Measurements from ENCODE around the gene ATRNL1.

Gene ATRNL1

DNA sequence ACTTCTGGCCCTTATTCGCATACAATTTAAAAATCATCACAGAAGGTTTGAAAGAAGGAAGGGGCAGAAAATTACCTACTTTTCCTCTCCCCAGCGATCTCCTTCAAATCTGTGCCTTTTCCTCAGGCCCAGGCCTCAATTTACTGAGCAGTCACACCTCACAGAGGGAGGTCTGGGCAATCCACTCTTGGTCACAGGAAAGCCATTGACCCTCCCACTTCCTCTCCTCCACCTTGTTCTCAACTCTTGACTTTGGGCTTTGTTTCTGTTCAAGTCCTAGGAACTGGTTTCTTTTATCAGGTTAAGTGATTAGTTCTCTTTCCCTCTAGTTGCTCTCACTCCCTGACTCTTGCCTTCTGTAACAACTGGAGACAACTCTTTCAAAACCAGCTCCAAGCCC lies 37.0 kb upstream of the ATRNL1 start:
- in situ Hi-C loops (cut with HindIII; ENCODE audit: low pct_ligation_motif_present, low sequenced_read_pairs) = no loop called here

DNA sequence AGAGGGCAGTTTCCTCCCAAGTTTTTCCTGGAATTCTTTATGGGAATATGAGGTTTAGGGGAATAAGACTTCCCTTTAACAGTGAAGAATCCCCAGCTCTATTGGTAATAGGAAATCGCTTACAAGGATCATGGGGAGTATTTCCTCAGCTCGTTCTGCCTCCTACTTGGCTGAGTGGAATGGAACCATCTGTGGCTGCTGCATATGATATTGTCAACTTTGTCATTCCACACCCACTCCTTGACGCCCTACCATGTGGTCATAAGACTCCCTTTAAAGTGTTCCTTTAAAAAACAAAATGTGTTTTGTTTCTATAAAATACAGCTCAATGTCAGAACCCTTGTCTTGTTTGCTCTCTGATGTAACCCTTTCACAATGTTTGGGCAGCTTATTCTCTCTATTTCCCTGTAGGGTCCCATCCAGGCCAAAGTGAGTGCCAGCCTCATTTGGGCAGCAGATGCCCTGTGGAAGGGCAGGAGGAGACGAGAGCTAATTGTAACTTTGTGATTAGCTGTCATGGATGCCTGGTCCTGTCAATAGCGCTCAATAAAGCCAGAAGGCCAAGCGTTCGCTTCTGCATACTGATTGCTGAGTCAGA lies 33.8 kb upstream of the ATRNL1 start:
- in situ Hi-C loops (cut with HindIII; ENCODE audit: low pct_ligation_motif_present, low sequenced_read_pairs) = no loop called here
- H3K36me3 ChIP-seq (replicated peaks) = no peaks in the 10 kb centered on the region

More for the DNA sequence above, 37.0 kb upstream of the ATRNL1 start:
- Histone ChIP-seq H3K36me3 (replicated peaks) (no peaks in the 10 kb centered on the region), H3K27ac (no peak overlapping the region), H3K27me3 (replicated peaks) (no peaks in the 10 kb centered on the region), H3K4me3 (ENCODE audit: low read depth, low read length) (no peak overlapping the region)
- TF ChIP-seq, protein P1, sequence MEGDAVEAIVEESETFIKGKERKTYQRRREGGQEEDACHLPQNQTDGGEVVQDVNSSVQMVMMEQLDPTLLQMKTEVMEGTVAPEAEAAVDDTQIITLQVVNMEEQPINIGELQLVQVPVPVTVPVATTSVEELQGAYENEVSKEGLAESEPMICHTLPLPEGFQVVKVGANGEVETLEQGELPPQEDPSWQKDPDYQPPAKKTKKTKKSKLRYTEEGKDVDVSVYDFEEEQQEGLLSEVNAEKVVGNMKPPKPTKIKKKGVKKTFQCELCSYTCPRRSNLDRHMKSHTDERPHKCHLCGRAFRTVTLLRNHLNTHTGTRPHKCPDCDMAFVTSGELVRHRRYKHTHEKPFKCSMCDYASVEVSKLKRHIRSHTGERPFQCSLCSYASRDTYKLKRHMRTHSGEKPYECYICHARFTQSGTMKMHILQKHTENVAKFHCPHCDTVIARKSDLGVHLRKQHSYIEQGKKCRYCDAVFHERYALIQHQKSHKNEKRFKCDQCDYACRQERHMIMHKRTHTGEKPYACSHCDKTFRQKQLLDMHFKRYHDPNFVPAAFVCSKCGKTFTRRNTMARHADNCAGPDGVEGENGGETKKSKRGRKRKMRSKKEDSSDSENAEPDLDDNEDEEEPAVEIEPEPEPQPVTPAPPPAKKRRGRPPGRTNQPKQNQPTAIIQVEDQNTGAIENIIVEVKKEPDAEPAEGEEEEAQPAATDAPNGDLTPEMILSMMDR (IDR thresholded peaks at IDR 0.05; ENCODE audit: low read depth, low read length, missing control alignments) = no peak
- DNase-seq = no peak

DNA sequence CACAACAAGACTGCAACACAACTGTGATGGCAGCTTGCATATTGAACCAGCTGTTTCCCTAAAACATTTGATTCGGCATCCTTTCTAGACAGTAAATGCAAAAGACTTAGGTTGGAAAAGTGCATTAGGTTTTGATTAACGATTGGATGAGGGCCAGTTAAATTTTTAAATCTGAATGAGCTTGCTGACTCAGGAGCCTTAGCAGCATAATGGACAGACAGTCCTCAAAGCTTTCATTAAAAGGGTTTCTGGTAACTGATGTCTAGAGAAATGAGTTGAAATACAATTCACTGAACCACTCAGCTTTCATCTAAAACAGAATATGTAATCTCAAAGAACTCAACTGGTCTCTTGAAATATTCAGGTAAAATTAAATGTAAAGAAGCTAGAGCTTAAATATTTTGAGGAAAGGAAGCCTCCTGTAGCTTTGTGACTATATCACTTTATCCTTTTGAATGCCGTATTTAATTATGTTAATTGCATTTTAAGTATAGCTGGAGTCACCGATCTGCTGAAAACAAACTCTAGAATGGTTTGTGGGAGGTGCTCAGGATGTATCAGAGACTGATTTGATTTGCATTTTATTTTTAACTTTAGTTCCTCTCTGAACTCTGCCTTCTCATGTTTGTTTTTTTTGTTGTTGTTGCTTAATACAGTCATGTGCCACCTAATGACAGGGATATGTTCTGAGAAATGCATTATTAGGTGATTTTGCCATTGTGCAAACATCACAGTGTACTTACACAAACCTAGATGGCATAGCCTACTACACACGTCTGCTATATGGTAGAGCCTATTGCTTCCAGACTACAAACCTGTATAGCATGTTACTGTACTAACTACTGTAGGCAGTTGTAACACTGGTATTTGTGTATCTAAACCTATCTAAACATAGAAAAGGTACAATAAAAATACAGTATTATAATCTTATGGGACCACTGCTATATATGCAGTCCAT lies 29.2 kb upstream of the ATRNL1 start:
- no peaks in the 10 kb centered on the region for H3K27me3 ChIP-seq (replicated peaks)
- no peak overlapping the region for H3K27ac ChIP-seq
- TF ChIP-seq, protein P1 (IDR thresholded peaks at IDR 0.05; ENCODE audit: low read depth, low read length, missing control alignments) = no peak
- DNase-seq = no peak
- in situ Hi-C loops (cut with HindIII; ENCODE audit: low pct_ligation_motif_present, low sequenced_read_pairs) = no loop called here
- H3K36me3 ChIP-seq (replicated peaks) = no peaks in the 10 kb centered on the region
- H3K4me3 ChIP-seq (ENCODE audit: low read depth, low read length) = no peak overlapping the region

More for the DNA sequence above, 33.8 kb upstream of the ATRNL1 start:
- Histone ChIP-seq H3K27me3 (replicated peaks) (no peaks in the 10 kb centered on the region), H3K4me3 (ENCODE audit: low read depth, low read length) (no peak overlapping the region), H3K27ac (no peak overlapping the region)
- TF ChIP-seq, protein P1 (IDR thresholded peaks at IDR 0.05; ENCODE audit: low read depth, low read length, missing control alignments) = no peak
- DNase-seq = no peak

DNA sequence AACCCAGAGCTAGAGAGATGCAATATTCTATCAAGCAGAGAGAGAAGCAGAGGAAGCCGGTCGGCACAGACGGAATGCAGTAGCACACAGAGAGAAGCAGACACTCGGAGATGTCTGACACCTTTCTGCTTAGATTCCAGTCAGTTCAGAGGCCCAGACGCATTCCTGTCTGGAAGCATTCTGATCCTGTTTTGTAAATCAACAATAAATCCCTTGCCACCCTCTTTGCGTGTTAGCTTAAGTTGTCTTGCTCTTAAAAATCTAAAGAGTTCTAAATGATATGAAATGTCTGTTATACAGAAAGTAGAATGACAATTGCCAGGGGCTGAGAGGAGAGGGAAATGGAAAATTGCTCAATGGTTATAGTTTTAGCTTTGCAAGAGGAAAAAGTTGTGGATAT lies 27.4 kb upstream of the ATRNL1 start:
- no peaks in the 10 kb centered on the region for H3K36me3 ChIP-seq (replicated peaks)
- no peaks in the 10 kb centered on the region for H3K27me3 ChIP-seq (replicated peaks)
- no peak overlapping the region for H3K4me3 ChIP-seq (ENCODE audit: low read depth, low read length)
- H3K27ac ChIP-seq = no peak overlapping the region
- DNase-seq = no peak
- in situ Hi-C loops (cut with HindIII; ENCODE audit: low pct_ligation_motif_present, low sequenced_read_pairs) = no loop called here
- TF ChIP-seq, protein P1 (IDR thresholded peaks at IDR 0.05; ENCODE audit: low read depth, low read length, missing control alignments) = no peak

DNA sequence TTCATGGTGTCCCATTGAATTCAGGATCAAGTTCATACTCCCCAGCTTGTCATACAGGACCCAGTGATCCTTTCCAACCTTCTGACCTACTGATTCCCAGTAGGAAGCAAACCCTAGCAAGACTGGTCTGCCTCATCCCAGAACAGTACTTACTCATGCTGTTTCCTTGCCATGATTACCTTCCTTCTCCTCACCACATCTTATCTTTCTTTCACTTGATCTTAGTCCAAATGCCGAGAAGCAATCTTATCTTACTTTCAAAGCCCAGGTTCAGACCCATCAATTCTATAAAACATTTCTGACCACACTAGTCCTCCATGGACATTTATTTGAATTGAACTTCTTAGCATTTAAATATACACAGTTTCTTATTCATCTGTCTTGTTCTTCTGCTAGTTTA lies 26.6 kb upstream of the ATRNL1 start:
- no peak for DNase-seq
- Histone ChIP-seq H3K27ac (no peak overlapping the region), H3K27me3 (replicated peaks) (no peaks in the 10 kb centered on the region), H3K36me3 (replicated peaks) (no peaks in the 10 kb centered on the region), H3K4me3 (ENCODE audit: low read depth, low read length) (no peak overlapping the region)
- in situ Hi-C loops (cut with HindIII; ENCODE audit: low pct_ligation_motif_present, low sequenced_read_pairs) = no loop called here
- TF ChIP-seq, protein P1 (IDR thresholded peaks at IDR 0.05; ENCODE audit: low read depth, low read length, missing control alignments) = no peak
